Measurements from ENCODE around the gene C18orf54.

Gene C18orf54

GRCh38 chr18:54327818-54328217 lies 29.9 kb upstream of the C18orf54 start:
- TF ChIP-seq SUZ12 (IDR thresholded peaks at IDR 0.05) (no peak), FOXA1 (IDR thresholded peaks at IDR 0.05) (no peak), FOXK2 (IDR thresholded peaks at IDR 0.05) (no peak), ARNT (IDR thresholded peaks at IDR 0.05) (no peak), BHLHE40 (IDR thresholded peaks at IDR 0.05; ENCODE audit: borderline replicate concordance) (no peak), TARDBP (IDR thresholded peaks at IDR 0.05) (no peak), HDGF (IDR thresholded peaks at IDR 0.05; ENCODE audit: borderline replicate concordance) (no peak), NFRKB (IDR thresholded peaks at IDR 0.05) (no peak)
- DNase-seq (ENCODE audit: extremely low spot score): no peak
- ChIA-PET POLR2A (no interaction called here), CTCF (no interaction called here)

GRCh38 chr18:54329787-54330186 lies 27.9 kb upstream of the C18orf54 start:
- CTCF ChIA-PET: no interaction called here
- POLR2A ChIA-PET: no interaction called here
- DNase-seq (ENCODE audit: extremely low spot score): no peak
- TF ChIP-seq PKNOX1 (IDR thresholded peaks at IDR 0.05) (no peak), TARDBP (IDR thresholded peaks at IDR 0.05) (no peak), ZNF384 (IDR thresholded peaks at IDR 0.05) (no peak), ELF4 (IDR thresholded peaks at IDR 0.05) (no peak), HDGF (IDR thresholded peaks at IDR 0.05; ENCODE audit: borderline replicate concordance) (no peak), FOXA1 (IDR thresholded peaks at IDR 0.05) (no peak), FOXM1 (IDR thresholded peaks at IDR 0.05; ENCODE audit: borderline replicate concordance) (no peak), ARNT (IDR thresholded peaks at IDR 0.05) (no peak), NFRKB (IDR thresholded peaks at IDR 0.05) (no peak), CTBP1 (IDR thresholded peaks at IDR 0.05; ENCODE audit: borderline replicate concordance) (no peak), FOXK2 (IDR thresholded peaks at IDR 0.05) (no peak)

GRCh38 chr18:54330768-54331548 lies 26.7 kb upstream of the C18orf54 start:
- POLR2A ChIA-PET: no interaction called here
- DNase-seq (ENCODE audit: extremely low spot score): no peak
- CTCF ChIA-PET: no interaction called here
- TF ChIP-seq NFRKB (IDR thresholded peaks at IDR 0.05): no peak

GRCh38 chr18:54335638-54336173 lies 22.0 kb upstream of the C18orf54 start:
- DNase-seq (ENCODE audit: extremely low spot score): no peak
- ChIA-PET POLR2A (no interaction called here), CTCF (no interaction called here)
- TF ChIP-seq SUZ12 (IDR thresholded peaks at IDR 0.05) (no peak), ZNF384 (IDR thresholded peaks at IDR 0.05) (no peak), ELF4 (IDR thresholded peaks at IDR 0.05) (no peak), L3MBTL2 (conservative IDR thresholded peaks at IDR 0.05) (no peak), TARDBP (IDR thresholded peaks at IDR 0.05) (no peak), HDGF (IDR thresholded peaks at IDR 0.05; ENCODE audit: borderline replicate concordance) (no peak), FOXK2 (IDR thresholded peaks at IDR 0.05) (no peak), FOXM1 (IDR thresholded peaks at IDR 0.05; ENCODE audit: borderline replicate concordance) (no peak), BHLHE40 (IDR thresholded peaks at IDR 0.05; ENCODE audit: borderline replicate concordance) (no peak), ARNT (IDR thresholded peaks at IDR 0.05) (no peak), PKNOX1 (IDR thresholded peaks at IDR 0.05) (no peak), LEF1 (IDR thresholded peaks at IDR 0.05; ENCODE audit: borderline replicate concordance) (no peak), CTBP1 (IDR thresholded peaks at IDR 0.05; ENCODE audit: borderline replicate concordance) (no peak), SP1 (IDR thresholded peaks at IDR 0.05) (no peak)

GRCh38 chr18:54338230-54338629 lies 19.5 kb upstream of the C18orf54 start:
- no peak for DNase-seq (ENCODE audit: extremely low spot score)
- CTCF ChIA-PET: no interaction called here
- POLR2A ChIA-PET: no interaction called here
- no peak for TF ChIP-seq TARDBP (IDR thresholded peaks at IDR 0.05)
- TF ChIP-seq ARNT (IDR thresholded peaks at IDR 0.05): no peak
- TF ChIP-seq FOXK2 (IDR thresholded peaks at IDR 0.05): no peak
- TF ChIP-seq BHLHE40 (IDR thresholded peaks at IDR 0.05; ENCODE audit: borderline replicate concordance): no peak

GRCh38 chr18:54351186-54351585 lies 6.5 kb upstream of the C18orf54 start:
- DNase-seq (ENCODE audit: extremely low spot score): no peak
- TF ChIP-seq SUZ12 (IDR thresholded peaks at IDR 0.05): no peak
- TF ChIP-seq BHLHE40 (IDR thresholded peaks at IDR 0.05; ENCODE audit: borderline replicate concordance): no peak
- no peak for TF ChIP-seq CTBP1 (IDR thresholded peaks at IDR 0.05; ENCODE audit: borderline replicate concordance)
- TF ChIP-seq LEF1 (IDR thresholded peaks at IDR 0.05; ENCODE audit: borderline replicate concordance): no peak
- no peak for TF ChIP-seq TARDBP (IDR thresholded peaks at IDR 0.05)
- TF ChIP-seq L3MBTL2 (conservative IDR thresholded peaks at IDR 0.05): no peak
- no peak for TF ChIP-seq NFRKB (IDR thresholded peaks at IDR 0.05)
- no peak for TF ChIP-seq ARNT (IDR thresholded peaks at IDR 0.05)
- TF ChIP-seq ELF4 (IDR thresholded peaks at IDR 0.05): no peak
- no peak for TF ChIP-seq PKNOX1 (IDR thresholded peaks at IDR 0.05)
- CTCF ChIA-PET: interaction anchor here (0.6 kb wide), 1 partner anchor 40 kb away, joined by 4 read pairs; no protein-coding TSS in a partner anchor
- POLR2A ChIA-PET: no interaction called here
